ENCODE results near the gene CAMTA1. TPM values are rescaled to one million over a fixed set of nuclear protein-coding genes. Genes with fewer than 3 reads are reported as not detected.
"Not testable (repeated sequence)": the region's sequence is repeated elsewhere in the genome, so short reads cannot be mapped to it uniquely, and the experiment has no call there.

Gene CAMTA1
- total RNA-seq, 1 experiment from 2014 or later, result 118 TPM

DNA sequence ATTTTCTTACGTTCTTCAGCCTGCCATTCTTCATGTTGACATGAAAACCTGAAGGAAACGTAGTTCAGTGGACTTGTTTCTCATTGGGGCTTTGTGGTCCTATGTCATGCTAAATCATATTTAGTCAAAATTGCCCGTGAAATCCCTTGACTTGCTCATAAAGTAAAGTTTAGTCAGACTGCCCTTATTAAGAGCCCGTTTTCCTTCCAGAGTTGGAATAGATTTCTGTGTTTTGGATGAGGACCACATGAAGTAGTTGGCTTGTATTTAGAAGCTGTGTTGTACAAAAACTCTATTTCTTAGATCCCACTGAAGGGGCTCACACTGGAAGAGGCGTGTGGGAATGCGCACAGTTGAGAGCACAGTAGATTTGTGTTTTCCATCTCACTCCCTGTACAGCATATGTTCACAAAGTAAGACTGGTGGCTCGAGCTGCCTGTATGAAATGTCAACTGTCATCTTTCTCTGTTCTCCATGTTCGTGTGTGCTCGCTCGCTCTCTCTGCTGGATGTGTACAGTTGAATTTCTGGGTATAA is 42.4 kb downstream of the CAMTA1 start:
- H4K20me1 ChIP-seq (ENCODE audit: insufficient read depth, low read depth, low read length), result no peaks in the 10 kb centered on the region; the same call in 1 of the 2 replicates
- no peak for DNase-seq
- no peak overlapping the region for H3K4me2 ChIP-seq (ENCODE audit: low read depth, low read length, poor library complexity, severe bottlenecking)
- no peaks in the 10 kb centered on the region for H3K9me3 ChIP-seq (ENCODE audit: low read length)
- H3K4me1 ChIP-seq (ENCODE audit: low read length), result peaks cover 42% of the 10 kb centered on the region
- H3K27me3 ChIP-seq (ENCODE audit: low read length), result no peaks in the 10 kb centered on the region
- no peak overlapping the region for H3K4me3 ChIP-seq (ENCODE audit: low read length)
- peaks cover 12% of the 10 kb centered on the region; the same call in 1 of the 2 replicates for H3K36me3 ChIP-seq (ENCODE audit: insufficient read depth, low read length)
- no peak overlapping the region for H3K9ac ChIP-seq (ENCODE audit: low read length)
- no peak overlapping the region for H2AFZ ChIP-seq (ENCODE audit: low read length)
- peaks cover 90% of the 10 kb centered on the region for H3K79me2 ChIP-seq (ENCODE audit: low read length)
- no peak overlapping the region for H3K27ac ChIP-seq (ENCODE audit: low read length)
- no peaks in the 10 kb centered on the region for H3K9me2 ChIP-seq (replicated peaks; ENCODE audit: insufficient read depth, low read length)

DNA sequence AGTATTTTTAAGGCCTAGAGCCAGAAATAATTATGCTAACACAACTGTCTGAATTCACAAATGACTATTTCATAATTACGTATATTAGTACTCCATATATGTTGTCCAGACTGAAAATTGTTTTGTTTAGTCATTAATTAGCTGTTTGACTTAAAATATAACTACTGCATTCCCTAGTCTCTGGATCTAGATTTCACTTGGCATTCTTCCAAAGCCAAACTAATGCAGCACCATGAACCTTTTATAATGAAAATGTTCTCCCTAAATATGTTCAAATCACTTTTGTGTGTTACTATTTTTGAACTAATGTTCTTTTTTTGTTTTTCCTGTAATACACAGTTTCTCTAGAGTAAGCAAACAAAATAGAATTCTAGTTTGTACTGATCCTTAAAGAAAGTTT is 46.1 kb downstream of the CAMTA1 start:
- no peaks in the 10 kb centered on the region; the same call in 1 of the 2 replicates for H4K20me1 ChIP-seq (ENCODE audit: insufficient read depth, low read depth, low read length)
- peaks cover 88% of the 10 kb centered on the region for H3K79me2 ChIP-seq (ENCODE audit: low read length)
- peaks cover 11% of the 10 kb centered on the region; the same call in 1 of the 2 replicates for H3K36me3 ChIP-seq (ENCODE audit: insufficient read depth, low read length)
- DNase-seq, result no peak
- H3K9me2 ChIP-seq (replicated peaks; ENCODE audit: insufficient read depth, low read length), result no peaks in the 10 kb centered on the region
- 0 out of 2 replicates have a peak overlapping the region, but pooled peaks have one; percentile 20 for H3K27ac ChIP-seq (ENCODE audit: low read length)
- peaks cover 26% of the 10 kb centered on the region for H3K4me1 ChIP-seq (ENCODE audit: low read length)
- H3K9ac ChIP-seq (ENCODE audit: low read length), result no peak overlapping the region
- H3K27me3 ChIP-seq (ENCODE audit: low read length), result no peaks in the 10 kb centered on the region
- H3K9me3 ChIP-seq (ENCODE audit: low read length), result no peaks in the 10 kb centered on the region
- no peak overlapping the region for H3K4me3 ChIP-seq (ENCODE audit: low read length)
- no peak overlapping the region for H3K4me2 ChIP-seq (ENCODE audit: low read depth, low read length, poor library complexity, severe bottlenecking)
- H2AFZ ChIP-seq (ENCODE audit: low read length), result no peak overlapping the region

DNA sequence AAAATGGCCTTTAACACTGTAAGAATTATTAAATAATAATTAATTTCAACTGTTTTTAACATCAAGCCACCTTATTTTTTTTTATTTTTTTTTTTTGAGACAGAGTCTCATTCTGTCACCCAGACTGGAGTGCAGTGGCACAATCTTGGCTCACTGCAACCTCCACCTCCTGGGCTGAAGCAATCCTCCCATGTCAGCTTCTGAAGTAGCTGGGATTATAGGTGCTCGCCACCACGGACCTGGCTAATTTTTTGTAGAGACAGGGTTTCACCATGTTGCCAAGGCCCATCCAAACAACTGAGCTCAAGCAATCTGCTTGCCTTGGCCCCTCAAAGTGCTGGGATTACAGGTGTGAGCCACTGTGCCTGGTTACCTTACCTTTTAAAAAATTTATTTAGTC is 46.8 kb downstream of the CAMTA1 start:
- not testable (repeated sequence) for H3K4me2 ChIP-seq (ENCODE audit: low read depth, low read length, poor library complexity, severe bottlenecking); H3K27me3 ChIP-seq (ENCODE audit: low read length); H3K9me3 ChIP-seq (ENCODE audit: low read length); H4K20me1 ChIP-seq (ENCODE audit: insufficient read depth, low read depth, low read length); H3K4me3 ChIP-seq (ENCODE audit: low read length); H3K9me2 ChIP-seq (replicated peaks; ENCODE audit: insufficient read depth, low read length); H3K9ac ChIP-seq (ENCODE audit: low read length); H3K27ac ChIP-seq (ENCODE audit: low read length); H2AFZ ChIP-seq (ENCODE audit: low read length); DNase-seq
- Histone ChIP-seq H3K4me1 (ENCODE audit: low read length) (peaks cover 20% of the 10 kb centered on the region), H3K36me3 (ENCODE audit: insufficient read depth, low read length) (peaks cover 11% of the 10 kb centered on the region; the same call in 1 of the 2 replicates), H3K79me2 (ENCODE audit: low read length) (peaks cover 86% of the 10 kb centered on the region)

DNA sequence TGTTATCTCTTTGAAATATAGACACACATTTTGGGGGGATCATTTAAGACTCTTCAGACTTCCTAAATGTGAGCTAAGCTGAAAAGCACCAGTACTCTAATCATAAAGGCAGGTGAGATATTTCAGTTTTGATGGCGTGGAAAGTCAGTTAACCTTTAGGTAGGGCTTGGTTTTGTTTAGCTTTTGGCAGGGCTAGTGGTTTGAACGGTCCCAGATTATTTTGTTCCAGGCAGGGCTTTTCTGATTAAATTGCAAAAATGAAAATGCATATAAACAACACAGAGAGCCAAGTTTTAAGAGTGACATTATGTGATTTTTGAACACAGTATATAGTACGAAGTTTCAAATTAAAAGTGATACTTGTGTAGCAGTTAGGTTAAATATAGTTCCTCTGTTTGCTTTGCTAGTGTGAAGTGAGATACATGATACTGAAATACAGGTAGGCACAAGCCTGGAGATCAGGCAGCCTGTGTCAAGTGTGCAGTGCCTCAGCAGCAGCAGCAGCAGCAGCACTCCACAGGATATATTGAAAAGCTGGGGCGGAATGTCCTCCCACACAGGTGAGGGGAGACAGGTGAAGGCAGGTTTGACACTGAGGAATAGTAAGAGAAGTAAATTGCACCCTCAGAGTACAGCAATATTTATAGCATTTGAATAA is 47.4 kb downstream of the CAMTA1 start:
- Histone ChIP-seq H3K27me3 (ENCODE audit: low read length) (no peaks in the 10 kb centered on the region), H3K4me2 (ENCODE audit: low read depth, low read length, poor library complexity, severe bottlenecking) (no peak overlapping the region), H3K4me3 (ENCODE audit: low read length) (no peak overlapping the region), H3K9ac (ENCODE audit: low read length) (no peak overlapping the region), H3K36me3 (ENCODE audit: insufficient read depth, low read length) (peaks cover 12% of the 10 kb centered on the region; the same call in 1 of the 2 replicates), H3K4me1 (ENCODE audit: low read length) (peaks cover 18% of the 10 kb centered on the region), H3K27ac (ENCODE audit: low read length) (no peak overlapping the region), H2AFZ (ENCODE audit: low read length) (no peak overlapping the region), H3K9me3 (ENCODE audit: low read length) (no peaks in the 10 kb centered on the region), H3K9me2 (replicated peaks; ENCODE audit: insufficient read depth, low read length) (no peaks in the 10 kb centered on the region), H4K20me1 (ENCODE audit: insufficient read depth, low read depth, low read length) (peaks cover under 1% of the 10 kb centered on the region), H3K79me2 (ENCODE audit: low read length) (peaks cover 86% of the 10 kb centered on the region)
- no peak for DNase-seq

DNA sequence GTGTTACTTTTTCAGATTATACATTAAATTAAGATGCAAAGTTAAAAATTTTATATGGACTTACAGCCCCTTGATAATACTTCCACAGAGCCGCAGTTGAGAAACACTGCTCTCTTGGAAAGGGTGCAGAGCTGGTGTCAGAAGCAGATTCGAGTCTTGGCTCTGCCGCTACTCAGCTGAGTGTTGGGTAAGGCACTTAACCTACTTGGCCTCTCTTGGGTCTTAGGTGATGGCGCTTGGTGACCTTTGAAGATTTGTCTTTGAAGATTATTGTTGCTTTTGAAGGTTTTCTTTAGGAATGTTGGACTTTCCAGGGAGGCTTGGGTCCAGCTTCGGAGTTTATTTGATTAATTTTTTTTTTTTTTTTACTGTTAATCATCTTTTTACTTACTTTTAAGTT is 48.5 kb downstream of the CAMTA1 start:
- no peak overlapping the region for H3K27ac ChIP-seq (ENCODE audit: low read length)
- H2AFZ ChIP-seq (ENCODE audit: low read length), result no peak overlapping the region
- no peak overlapping the region for H3K9ac ChIP-seq (ENCODE audit: low read length)
- no peaks in the 10 kb centered on the region for H3K27me3 ChIP-seq (ENCODE audit: low read length)
- H3K9me3 ChIP-seq (ENCODE audit: low read length), result no peaks in the 10 kb centered on the region
- H4K20me1 ChIP-seq (ENCODE audit: insufficient read depth, low read depth, low read length), result peaks cover 6% of the 10 kb centered on the region; the same call in 1 of the 2 replicates
- H3K4me1 ChIP-seq (ENCODE audit: low read length), result peaks cover 14% of the 10 kb centered on the region; the same call in 1 of the 2 replicates
- H3K4me3 ChIP-seq (ENCODE audit: low read length), result no peak overlapping the region
- DNase-seq, result no peak
- no peaks in the 10 kb centered on the region for H3K9me2 ChIP-seq (replicated peaks; ENCODE audit: insufficient read depth, low read length)
- peaks cover 18% of the 10 kb centered on the region; the same call in 1 of the 2 replicates for H3K36me3 ChIP-seq (ENCODE audit: insufficient read depth, low read length)
- H3K4me2 ChIP-seq (ENCODE audit: low read depth, low read length, poor library complexity, severe bottlenecking), result no peak overlapping the region
- H3K79me2 ChIP-seq (ENCODE audit: low read length), result peaks cover 87% of the 10 kb centered on the region

DNA sequence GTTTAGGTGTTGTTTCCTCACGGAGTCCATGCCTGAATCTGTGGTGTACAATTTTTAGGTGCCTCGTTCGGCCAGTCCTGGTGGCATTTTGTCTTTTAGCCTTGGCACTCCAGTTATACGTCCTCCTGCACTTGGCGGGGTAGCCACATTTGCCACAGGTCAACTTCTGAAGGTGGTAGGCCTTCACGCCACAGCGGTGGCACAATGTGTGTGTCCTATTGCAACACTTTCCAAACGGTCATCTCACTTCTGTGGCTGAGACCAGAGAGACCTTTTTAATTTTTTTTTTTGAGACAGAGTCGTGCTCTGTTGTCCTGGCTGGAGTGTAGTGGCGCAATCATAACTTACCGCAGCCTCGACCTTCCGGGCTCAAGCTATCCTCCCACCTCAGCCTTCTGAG is 49.1 kb downstream of the CAMTA1 start:
- Histone ChIP-seq H3K4me2 (ENCODE audit: low read depth, low read length, poor library complexity, severe bottlenecking) (no peak overlapping the region), H3K4me1 (ENCODE audit: low read length) (peaks cover 9% of the 10 kb centered on the region; the same call in 1 of the 2 replicates), H3K36me3 (ENCODE audit: insufficient read depth, low read length) (peaks cover 15% of the 10 kb centered on the region; the same call in 1 of the 2 replicates), H3K27me3 (ENCODE audit: low read length) (no peaks in the 10 kb centered on the region), H3K27ac (ENCODE audit: low read length) (no peak overlapping the region), H3K9me3 (ENCODE audit: low read length) (no peaks in the 10 kb centered on the region), H3K4me3 (ENCODE audit: low read length) (no peak overlapping the region), H4K20me1 (ENCODE audit: insufficient read depth, low read depth, low read length) (peaks cover 6% of the 10 kb centered on the region; the same call in 1 of the 2 replicates), H3K9me2 (replicated peaks; ENCODE audit: insufficient read depth, low read length) (no peaks in the 10 kb centered on the region), H2AFZ (ENCODE audit: low read length) (no peak overlapping the region), H3K79me2 (ENCODE audit: low read length) (peaks cover 85% of the 10 kb centered on the region), H3K9ac (ENCODE audit: low read length) (no peak overlapping the region)
- no peak for DNase-seq

DNA sequence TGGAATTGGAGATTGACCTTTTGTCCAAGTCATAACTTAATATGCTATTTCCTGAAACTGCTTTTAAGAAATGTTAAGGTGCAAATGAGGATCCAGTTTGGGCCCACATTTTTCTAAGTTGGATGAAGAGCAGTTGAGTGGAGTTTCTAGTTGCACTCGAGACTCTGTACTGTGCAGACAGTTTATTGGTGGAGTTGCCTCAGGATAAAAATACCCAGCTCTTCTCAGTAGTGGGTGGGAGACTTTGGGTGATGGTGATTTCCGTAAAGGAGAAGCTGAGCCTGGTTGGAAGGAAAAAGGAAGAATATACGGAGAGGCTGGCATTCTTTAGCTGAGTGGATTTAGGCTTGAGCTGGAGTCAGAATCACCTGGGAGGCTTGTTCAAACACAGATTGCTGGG is 49.9 kb downstream of the CAMTA1 start:
- H3K36me3 ChIP-seq (ENCODE audit: insufficient read depth, low read length), result peaks cover 12% of the 10 kb centered on the region; the same call in 1 of the 2 replicates
- H3K27me3 ChIP-seq (ENCODE audit: low read length), result no peaks in the 10 kb centered on the region
- no peak overlapping the region for H3K4me3 ChIP-seq (ENCODE audit: low read length)
- H3K9ac ChIP-seq (ENCODE audit: low read length), result no peak overlapping the region
- peaks cover 86% of the 10 kb centered on the region for H3K79me2 ChIP-seq (ENCODE audit: low read length)
- DNase-seq, result no peak
- no peak overlapping the region for H2AFZ ChIP-seq (ENCODE audit: low read length)
- H4K20me1 ChIP-seq (ENCODE audit: insufficient read depth, low read depth, low read length), result peaks cover 6% of the 10 kb centered on the region; the same call in 1 of the 2 replicates
- no peaks in the 10 kb centered on the region for H3K9me3 ChIP-seq (ENCODE audit: low read length)
- H3K27ac ChIP-seq (ENCODE audit: low read length), result no peak overlapping the region
- H3K9me2 ChIP-seq (replicated peaks; ENCODE audit: insufficient read depth, low read length), result no peaks in the 10 kb centered on the region
- peaks cover 7% of the 10 kb centered on the region; the same call in 1 of the 2 replicates for H3K4me1 ChIP-seq (ENCODE audit: low read length)
- H3K4me2 ChIP-seq (ENCODE audit: low read depth, low read length, poor library complexity, severe bottlenecking), result no peak overlapping the region

DNA sequence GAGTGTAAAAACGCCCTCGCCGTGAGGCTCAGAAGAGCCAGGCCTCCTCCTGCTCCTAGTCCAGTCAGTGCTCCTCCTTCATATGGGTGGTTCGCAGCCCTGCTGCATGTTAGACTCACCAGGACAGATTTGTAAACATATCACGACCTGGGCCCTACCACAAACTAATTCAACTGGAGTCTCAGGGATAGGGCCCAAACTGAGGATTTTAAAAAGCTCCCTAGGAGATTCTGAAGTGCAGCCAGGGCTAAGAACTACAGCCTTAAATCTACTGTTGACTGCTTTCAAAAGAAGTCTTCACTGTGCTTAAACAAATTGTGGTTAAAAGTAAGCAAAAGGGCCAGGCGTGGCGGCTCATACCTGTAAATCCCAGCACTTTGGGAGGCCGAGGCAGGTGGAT is 57.0 kb downstream of the CAMTA1 start:
- Histone ChIP-seq H3K79me2 (ENCODE audit: low read length) (peaks cover 90% of the 10 kb centered on the region), H3K9ac (ENCODE audit: low read length) (no peak overlapping the region), H3K9me3 (ENCODE audit: low read length) (no peaks in the 10 kb centered on the region), H3K4me2 (ENCODE audit: low read depth, low read length, poor library complexity, severe bottlenecking) (no peak overlapping the region), H3K27ac (ENCODE audit: low read length) (no peak overlapping the region), H2AFZ (ENCODE audit: low read length) (no peak overlapping the region), H3K27me3 (ENCODE audit: low read length) (no peaks in the 10 kb centered on the region), H3K4me1 (ENCODE audit: low read length) (no peaks in the 10 kb centered on the region), H3K4me3 (ENCODE audit: low read length) (no peak overlapping the region), H3K9me2 (replicated peaks; ENCODE audit: insufficient read depth, low read length) (no peaks in the 10 kb centered on the region), H4K20me1 (ENCODE audit: insufficient read depth, low read depth, low read length) (peaks cover 6% of the 10 kb centered on the region; the same call in 1 of the 2 replicates), H3K36me3 (ENCODE audit: insufficient read depth, low read length) (peaks cover 14% of the 10 kb centered on the region)
- DNase-seq, result no peak
